ENCODE results near the gene OSBPL6. TPM values are rescaled to one million over a fixed set of nuclear protein-coding genes. Genes with fewer than 3 reads are reported as not detected.

Gene OSBPL6
- total and polyA plus RNA-seq, 9 of the 15 experiments (the other 6 are each of a cell fraction or from before 2014, with no cell fraction given): 3.4 to 12.7 (median 9.3) TPM

DNA sequence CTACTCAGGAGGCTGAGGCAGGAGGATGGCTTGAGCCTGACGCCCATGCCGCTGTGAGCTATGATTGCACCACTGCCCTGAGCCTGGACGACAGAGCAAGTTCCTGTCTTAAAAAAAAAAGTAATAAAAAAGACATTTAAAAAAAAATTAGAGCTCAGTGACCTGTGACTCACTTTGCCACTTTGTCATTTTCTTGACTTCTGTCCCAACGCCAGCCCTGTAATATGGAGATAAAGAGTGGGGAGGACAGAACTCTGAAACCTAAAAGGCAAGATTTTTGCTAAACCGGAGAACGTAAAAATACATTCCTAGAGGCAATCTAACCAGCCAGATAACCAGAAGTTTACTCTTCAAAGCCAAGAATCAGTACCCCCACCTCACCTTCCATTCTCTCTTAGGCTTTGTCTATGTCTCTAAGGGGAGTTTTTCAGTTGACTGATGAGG, 207.7 kb downstream of the OSBPL6 start (continued):
- peak; percentile 98 for TF ChIP-seq HMBOX1 (IDR thresholded peaks at IDR 0.05)
- peak; percentile 94 for TF ChIP-seq MEIS2 (IDR thresholded peaks at IDR 0.05; ENCODE audit: partially characterized antibody)
- TF ChIP-seq EP300 (IDR thresholded peaks at IDR 0.05; ENCODE audit: low read length): peak; percentile 84; the same call in 1 of the 2 replicates
- peak; percentile 84 for TF ChIP-seq SMARCC2 (IDR thresholded peaks at IDR 0.05; ENCODE audit: low read depth)
- peak; percentile 93 for TF ChIP-seq CBFA2T2 (conservative IDR thresholded peaks at IDR 0.05)
- peak; percentile 62; the same call in 1 of the 2 replicates for TF ChIP-seq NBN (IDR thresholded peaks at IDR 0.05; ENCODE audit: low read depth)
- TF ChIP-seq ELF4 (CRISPR knock-in tag; IDR thresholded peaks at IDR 0.05): no peak
- no peak for TF ChIP-seq STAG1 (CRISPR knock-in tag; IDR thresholded peaks at IDR 0.05; ENCODE audit: borderline replicate concordance)
- TF ChIP-seq SMAD4 (CRISPR knock-in tag; conservative IDR thresholded peaks at IDR 0.05): 0 out of 2 replicates have a peak, but pooled peaks have one; percentile 40
- TF ChIP-seq ZNF146 (CRISPR knock-in tag; IDR thresholded peaks at IDR 0.05; ENCODE audit: unreplicated experiment): no peak
- TF ChIP-seq SMARCA5 (IDR thresholded peaks at IDR 0.05): no peak
- peak; percentile 55 for TF ChIP-seq VEZF1 (CRISPR knock-in tag; IDR thresholded peaks at IDR 0.05)
- peak; percentile 92 for TF ChIP-seq NFIC (IDR thresholded peaks at IDR 0.05)
- no peak for TF ChIP-seq ZNF23 (CRISPR knock-in tag; IDR thresholded peaks at IDR 0.05)
- TF ChIP-seq, protein P1, sequence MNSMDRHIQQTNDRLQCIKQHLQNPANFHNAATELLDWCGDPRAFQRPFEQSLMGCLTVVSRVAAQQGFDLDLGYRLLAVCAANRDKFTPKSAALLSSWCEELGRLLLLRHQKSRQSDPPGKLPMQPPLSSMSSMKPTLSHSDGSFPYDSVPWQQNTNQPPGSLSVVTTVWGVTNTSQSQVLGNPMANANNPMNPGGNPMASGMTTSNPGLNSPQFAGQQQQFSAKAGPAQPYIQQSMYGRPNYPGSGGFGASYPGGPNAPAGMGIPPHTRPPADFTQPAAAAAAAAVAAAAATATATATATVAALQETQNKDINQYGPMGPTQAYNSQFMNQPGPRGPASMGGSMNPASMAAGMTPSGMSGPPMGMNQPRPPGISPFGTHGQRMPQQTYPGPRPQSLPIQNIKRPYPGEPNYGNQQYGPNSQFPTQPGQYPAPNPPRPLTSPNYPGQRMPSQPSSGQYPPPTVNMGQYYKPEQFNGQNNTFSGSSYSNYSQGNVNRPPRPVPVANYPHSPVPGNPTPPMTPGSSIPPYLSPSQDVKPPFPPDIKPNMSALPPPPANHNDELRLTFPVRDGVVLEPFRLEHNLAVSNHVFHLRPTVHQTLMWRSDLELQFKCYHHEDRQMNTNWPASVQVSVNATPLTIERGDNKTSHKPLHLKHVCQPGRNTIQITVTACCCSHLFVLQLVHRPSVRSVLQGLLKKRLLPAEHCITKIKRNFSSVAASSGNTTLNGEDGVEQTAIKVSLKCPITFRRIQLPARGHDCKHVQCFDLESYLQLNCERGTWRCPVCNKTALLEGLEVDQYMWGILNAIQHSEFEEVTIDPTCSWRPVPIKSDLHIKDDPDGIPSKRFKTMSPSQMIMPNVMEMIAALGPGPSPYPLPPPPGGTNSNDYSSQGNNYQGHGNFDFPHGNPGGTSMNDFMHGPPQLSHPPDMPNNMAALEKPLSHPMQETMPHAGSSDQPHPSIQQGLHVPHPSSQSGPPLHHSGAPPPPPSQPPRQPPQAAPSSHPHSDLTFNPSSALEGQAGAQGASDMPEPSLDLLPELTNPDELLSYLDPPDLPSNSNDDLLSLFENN (IDR thresholded peaks at IDR 0.05; ENCODE audit: low read depth in 2 of 2, low read length in 2 of 2): peak in 1 of 2 experiments; percentile 71; a peak in 1 of 4 replicates
- TF ChIP-seq KDM1A (IDR thresholded peaks at IDR 0.05): peak; percentile 98
- TF ChIP-seq TAL1 (IDR thresholded peaks at IDR 0.05): peak; percentile 82
- TF ChIP-seq, protein P2, sequence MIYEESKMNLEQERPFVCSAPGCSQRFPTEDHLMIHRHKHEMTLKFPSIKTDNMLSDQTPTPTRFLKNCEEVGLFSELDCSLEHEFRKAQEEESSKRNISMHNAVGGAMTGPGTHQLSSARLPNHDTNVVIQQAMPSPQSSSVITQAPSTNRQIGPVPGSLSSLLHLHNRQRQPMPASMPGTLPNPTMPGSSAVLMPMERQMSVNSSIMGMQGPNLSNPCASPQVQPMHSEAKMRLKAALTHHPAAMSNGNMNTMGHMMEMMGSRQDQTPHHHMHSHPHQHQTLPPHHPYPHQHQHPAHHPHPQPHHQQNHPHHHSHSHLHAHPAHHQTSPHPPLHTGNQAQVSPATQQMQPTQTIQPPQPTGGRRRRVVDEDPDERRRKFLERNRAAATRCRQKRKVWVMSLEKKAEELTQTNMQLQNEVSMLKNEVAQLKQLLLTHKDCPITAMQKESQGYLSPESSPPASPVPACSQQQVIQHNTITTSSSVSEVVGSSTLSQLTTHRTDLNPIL (CRISPR knock-in tag; IDR thresholded peaks at IDR 0.05): no peak
- TF ChIP-seq, protein P3, sequence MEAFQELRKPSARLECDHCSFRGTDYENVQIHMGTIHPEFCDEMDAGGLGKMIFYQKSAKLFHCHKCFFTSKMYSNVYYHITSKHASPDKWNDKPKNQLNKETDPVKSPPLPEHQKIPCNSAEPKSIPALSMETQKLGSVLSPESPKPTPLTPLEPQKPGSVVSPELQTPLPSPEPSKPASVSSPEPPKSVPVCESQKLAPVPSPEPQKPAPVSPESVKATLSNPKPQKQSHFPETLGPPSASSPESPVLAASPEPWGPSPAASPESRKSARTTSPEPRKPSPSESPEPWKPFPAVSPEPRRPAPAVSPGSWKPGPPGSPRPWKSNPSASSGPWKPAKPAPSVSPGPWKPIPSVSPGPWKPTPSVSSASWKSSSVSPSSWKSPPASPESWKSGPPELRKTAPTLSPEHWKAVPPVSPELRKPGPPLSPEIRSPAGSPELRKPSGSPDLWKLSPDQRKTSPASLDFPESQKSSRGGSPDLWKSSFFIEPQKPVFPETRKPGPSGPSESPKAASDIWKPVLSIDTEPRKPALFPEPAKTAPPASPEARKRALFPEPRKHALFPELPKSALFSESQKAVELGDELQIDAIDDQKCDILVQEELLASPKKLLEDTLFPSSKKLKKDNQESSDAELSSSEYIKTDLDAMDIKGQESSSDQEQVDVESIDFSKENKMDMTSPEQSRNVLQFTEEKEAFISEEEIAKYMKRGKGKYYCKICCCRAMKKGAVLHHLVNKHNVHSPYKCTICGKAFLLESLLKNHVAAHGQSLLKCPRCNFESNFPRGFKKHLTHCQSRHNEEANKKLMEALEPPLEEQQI (IDR thresholded peaks at IDR 0.05): 0 out of 2 replicates have a peak, but pooled peaks have one; percentile 14
- no peak for TF ChIP-seq NRF1 (conservative IDR thresholded peaks at IDR 0.05 in 1 of 2, IDR thresholded peaks at IDR 0.05 in 1 of 2)
- peak; percentile 46; the same call in 1 of the 2 replicates for TF ChIP-seq MTA1 (IDR thresholded peaks at IDR 0.05; ENCODE audit: borderline replicate concordance)
